HUES64 (cell line): ENCODE measurements around the gene RAB20.

Source experiments
- H3K27ac ChIP-seq: 2 replicates; pipeline ENCODE4 v1.7.0; 2013; ENCODE audit warnings: low read depth, low read length, inconsistent platforms
- H3K27me3 ChIP-seq: 2 replicates; pipeline ENCODE4 v1.6.1; 2013; ENCODE audit warnings: mild to moderate bottlenecking, low read length; ENCODE audit not compliant: insufficient read depth
- H3K36me3 ChIP-seq: 2 replicates; pipeline ENCODE4 v1.6.1; 2013; ENCODE audit warnings: mild to moderate bottlenecking, low read length; ENCODE audit not compliant: insufficient read depth
- H3K4me1 ChIP-seq: 2 replicates; pipeline ENCODE4 v1.6.1; 2013; ENCODE audit warnings: mild to moderate bottlenecking, low read length, moderate library complexity; ENCODE audit not compliant: insufficient read depth
- H3K4me3 ChIP-seq: 2 replicates; pipeline ENCODE4 v1.5.1; 2013; ENCODE audit warnings: mild to moderate bottlenecking, low read length, moderate library complexity
- H3K9ac ChIP-seq: 2 replicates; pipeline ENCODE4 v1.6.1; 2013; ENCODE audit warnings: mild to moderate bottlenecking, low read depth, low read length
- H3K9me3 ChIP-seq: 2 replicates; pipeline ENCODE4 v1.6.1; 2013; ENCODE audit warnings: low read depth, low read length; ENCODE audit not compliant: insufficient read depth
- WGBS: fragments of 150-250, 120-280 bp; methylation state at CpG from one replicate; pipeline ENCODE4 v1.1.7; 2013; ENCODE audit warnings: missing lambda C conversion rate; 5-methylcytosine and 5-hydroxymethylcytosine counted together

Gene RAB20

DNA sequence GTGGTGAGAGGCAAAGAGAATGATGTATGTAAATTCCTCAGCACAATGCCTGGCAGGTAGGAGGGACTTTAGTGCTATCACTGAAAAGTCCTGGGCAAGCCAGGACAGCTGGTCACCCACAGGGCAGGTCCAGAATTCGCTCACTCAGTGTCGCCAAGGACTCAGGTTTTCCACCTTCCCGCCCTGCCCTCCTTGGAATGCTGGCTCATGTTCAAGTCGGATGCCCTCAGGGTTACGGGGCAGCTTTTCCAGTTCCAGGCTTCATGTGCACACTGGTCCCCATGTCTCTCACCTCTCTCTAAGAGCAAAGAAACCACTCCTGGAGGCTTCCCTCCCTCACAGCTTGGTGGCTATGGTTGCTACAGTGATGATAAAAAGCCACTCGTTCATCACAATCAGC is 29.1 kb upstream of the RAB20 start:
- no peak overlapping the region for H3K9ac ChIP-seq
- no peak overlapping the region for H3K4me3 ChIP-seq
- H3K9me3 ChIP-seq: no peaks in the 10 kb centered on the region
- 74% methylated on average over 6 of the region's 6 CpGs for WGBS
- no peaks in the 10 kb centered on the region for H3K27me3 ChIP-seq
- H3K36me3 ChIP-seq: no peaks in the 10 kb centered on the region
- H3K27ac ChIP-seq: no peak overlapping the region
- 0 out of 2 replicates have a peak, but pooled peaks cover 5% of the 10 kb centered on the region for H3K4me1 ChIP-seq

DNA sequence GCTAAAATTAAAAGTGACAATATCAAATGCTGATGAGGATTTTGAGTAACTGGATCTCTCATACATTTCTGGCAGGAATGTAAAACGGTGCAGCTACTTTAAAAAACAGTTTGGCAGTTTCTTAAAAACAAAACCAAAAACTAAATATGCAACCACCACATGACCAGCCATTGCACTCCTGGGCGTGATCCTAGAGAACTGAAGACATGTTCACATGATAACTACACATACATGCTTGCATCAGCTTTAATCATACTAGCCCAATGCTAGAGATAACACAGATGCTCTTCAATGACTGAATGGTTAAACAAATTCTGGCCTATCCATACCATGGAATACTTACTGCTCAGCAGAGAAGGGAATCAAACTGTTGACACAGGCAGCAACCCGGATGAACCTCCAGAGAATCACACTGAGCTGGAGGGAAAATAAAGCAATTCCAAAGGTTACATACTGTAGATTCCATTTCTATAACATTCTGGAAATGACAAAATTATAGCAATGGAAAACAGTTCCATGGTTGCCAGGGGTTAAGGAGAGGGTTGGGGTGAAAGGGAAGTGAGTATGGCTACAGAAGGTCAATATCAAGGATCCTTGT is 28.4 kb upstream of the RAB20 start:
- no peak overlapping the region for H3K9ac ChIP-seq
- no peaks in the 10 kb centered on the region for H3K9me3 ChIP-seq
- 0 out of 2 replicates have a peak, but pooled peaks cover 5% of the 10 kb centered on the region for H3K4me1 ChIP-seq
- H3K27ac ChIP-seq: no peak overlapping the region
- no peak overlapping the region for H3K4me3 ChIP-seq
- 85% methylated on average over 3 of the region's 3 CpGs for WGBS
- no peaks in the 10 kb centered on the region for H3K36me3 ChIP-seq
- no peaks in the 10 kb centered on the region for H3K27me3 ChIP-seq

DNA sequence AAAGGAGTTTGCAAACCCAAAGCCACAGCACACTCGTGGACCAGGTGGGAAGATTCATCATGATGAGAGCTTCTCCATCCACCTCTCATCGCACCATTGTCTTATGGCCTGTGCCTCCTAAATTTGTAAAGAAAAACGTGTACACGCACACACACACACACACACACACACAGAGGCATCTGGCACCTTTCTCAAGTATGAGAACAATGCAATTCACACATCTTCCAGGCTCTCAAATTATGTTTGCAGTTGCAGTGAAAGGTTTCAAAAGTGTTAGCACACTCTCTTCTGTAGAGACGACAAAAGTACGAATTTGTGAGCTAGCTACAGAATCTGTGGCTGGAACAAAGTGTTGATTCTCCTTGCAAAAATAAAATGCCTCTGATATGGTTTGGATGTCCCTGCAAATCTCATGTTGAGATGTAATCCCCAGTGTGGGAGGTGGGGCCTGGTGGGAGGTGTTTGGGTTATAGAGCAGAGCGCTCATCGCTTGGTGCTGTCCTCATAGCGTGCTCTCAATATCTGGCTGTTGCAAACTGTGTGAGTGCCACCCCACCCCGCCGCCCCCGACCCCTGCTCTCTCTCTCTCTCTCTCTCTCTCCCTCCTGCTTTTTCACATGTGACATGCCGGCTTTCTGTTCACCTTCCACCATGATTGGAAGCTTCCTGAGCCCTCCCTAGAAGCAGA is 21.8 kb upstream of the RAB20 start:
- no peaks in the 10 kb centered on the region for H3K9me3 ChIP-seq
- WGBS: 90% methylated on average over 13 of the region's 13 CpGs
- no peak overlapping the region for H3K27ac ChIP-seq

DNA sequence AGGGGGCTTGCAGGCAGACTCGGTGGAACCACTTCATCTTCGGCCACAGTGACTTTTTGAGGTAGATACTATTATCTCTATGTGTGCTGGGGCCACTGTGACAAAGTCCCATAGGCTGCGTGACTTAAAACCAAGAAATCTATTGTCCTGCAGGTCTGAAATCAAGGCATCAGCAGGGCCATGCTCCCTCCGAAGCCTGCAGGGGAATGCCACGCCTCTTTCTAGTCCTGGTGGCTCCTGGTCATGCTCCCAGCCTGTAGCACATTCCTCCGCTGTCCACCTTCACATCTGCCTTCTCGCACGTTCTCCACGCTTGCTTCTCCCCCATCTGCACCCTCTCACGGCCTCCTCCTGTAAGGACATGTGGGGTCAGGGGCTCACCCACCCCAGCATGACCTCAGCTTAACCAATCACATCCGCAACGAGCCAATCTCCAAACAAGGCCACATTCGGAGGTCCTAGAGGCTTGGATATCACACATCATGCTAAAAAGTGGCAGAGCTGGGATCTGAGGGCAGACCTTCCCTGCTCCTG is 21.0 kb upstream of the RAB20 start:
- no peaks in the 10 kb centered on the region for H3K4me1 ChIP-seq
- WGBS: 93% methylated on average over 13 of the region's 13 CpGs
- no peak overlapping the region for H3K27ac ChIP-seq
- no peaks in the 10 kb centered on the region for H3K27me3 ChIP-seq
- H3K4me3 ChIP-seq: no peak overlapping the region
- H3K9ac ChIP-seq: no peak overlapping the region
- no peaks in the 10 kb centered on the region for H3K9me3 ChIP-seq
- no peaks in the 10 kb centered on the region for H3K36me3 ChIP-seq

More for the DNA sequence above, 21.8 kb upstream of the RAB20 start:
- Histone ChIP-seq H3K4me3 (no peak overlapping the region), H3K9ac (no peak overlapping the region), H3K4me1 (no peaks in the 10 kb centered on the region), H3K36me3 (no peaks in the 10 kb centered on the region), H3K27me3 (no peaks in the 10 kb centered on the region)

DNA sequence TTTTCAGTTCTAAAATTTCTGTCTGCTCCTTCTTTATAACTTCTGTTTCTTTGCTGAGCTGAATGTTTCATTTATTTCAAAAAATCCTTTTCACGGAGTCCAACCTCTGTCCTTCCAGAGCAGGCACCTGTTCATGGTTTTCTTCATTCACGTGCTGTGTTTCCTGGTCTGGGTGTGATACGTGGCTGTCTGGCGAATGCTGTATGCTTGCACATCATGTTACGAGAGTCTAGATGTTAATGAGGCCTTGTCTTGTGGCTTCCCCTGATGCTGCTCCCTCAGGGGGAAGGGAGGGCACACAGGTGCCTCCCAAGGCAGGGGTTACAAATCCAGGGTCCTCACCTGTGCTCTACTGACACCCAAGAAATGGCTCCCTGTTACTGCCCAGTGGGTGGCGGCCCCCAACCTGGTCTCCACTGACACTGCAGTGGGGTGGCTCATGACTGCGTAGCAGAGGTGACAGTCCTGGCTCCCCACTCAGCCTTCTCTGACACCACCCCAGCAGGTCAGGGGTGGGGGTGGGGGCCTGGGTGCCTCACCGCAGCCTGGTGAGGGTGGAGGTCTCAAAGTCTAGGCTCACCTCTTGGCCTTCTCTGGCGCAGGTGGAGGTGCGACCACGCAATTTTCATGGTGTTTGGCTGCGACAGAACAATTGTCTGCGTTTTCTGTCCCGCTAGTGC is 20.1 kb upstream of the RAB20 start:
- no peak overlapping the region for H3K4me3 ChIP-seq
- H3K4me1 ChIP-seq: no peaks in the 10 kb centered on the region
- H3K36me3 ChIP-seq: no peaks in the 10 kb centered on the region
- no peaks in the 10 kb centered on the region for H3K27me3 ChIP-seq
- H3K27ac ChIP-seq: no peak overlapping the region
- no peak overlapping the region for H3K9ac ChIP-seq
- 95% methylated on average over 14 of the region's 14 CpGs for WGBS
- H3K9me3 ChIP-seq: no peaks in the 10 kb centered on the region

DNA sequence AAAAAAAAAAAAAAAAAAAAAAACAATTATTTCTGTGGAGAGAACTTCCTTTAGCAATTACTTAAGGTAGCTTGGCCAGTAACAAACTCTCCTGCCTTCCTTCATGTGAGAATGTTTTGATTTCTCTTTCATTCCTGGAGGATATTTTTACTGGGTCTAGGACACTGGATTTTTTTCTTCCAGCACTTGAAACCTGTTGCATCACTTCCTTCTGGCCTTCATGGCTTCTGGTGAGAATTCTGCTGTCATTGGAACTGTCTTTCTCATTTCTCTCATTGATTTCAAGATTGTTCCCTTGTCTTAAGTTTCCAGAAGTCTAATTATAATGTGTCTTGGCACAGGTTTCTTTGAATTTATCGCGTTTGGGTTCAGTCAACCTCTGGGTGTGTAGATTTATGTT is 19.3 kb upstream of the RAB20 start:
- Histone ChIP-seq H3K9me3 (no peaks in the 10 kb centered on the region), H3K27ac (no peak overlapping the region), H3K27me3 (no peaks in the 10 kb centered on the region), H3K9ac (no peak overlapping the region), H3K36me3 (no peaks in the 10 kb centered on the region), H3K4me3 (no peak overlapping the region), H3K4me1 (peaks cover under 1% of the 10 kb centered on the region; the same call in 1 of the 2 replicates)
- WGBS: 98% methylated on average over 2 of the region's 2 CpGs

DNA sequence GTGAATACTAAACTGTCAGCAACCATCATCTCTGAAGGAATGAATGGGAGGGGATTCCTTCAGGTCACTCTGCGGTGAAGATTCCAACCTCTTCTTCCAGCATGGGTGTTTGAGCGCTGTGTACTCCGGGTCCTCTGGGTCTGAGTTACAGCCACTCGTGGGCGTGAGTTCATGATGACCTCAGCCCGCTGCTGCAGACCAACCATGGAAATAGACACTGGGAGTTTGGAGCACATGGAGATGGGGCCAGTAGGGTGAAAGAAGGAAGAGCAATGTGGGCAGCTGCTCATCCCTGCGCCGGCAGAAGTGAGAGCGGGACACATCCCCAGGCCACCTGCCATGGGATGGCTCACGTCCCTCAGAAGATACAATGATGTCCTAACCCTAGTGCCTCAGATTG is 16.8 kb upstream of the RAB20 start:
- no peaks in the 10 kb centered on the region for H3K27me3 ChIP-seq
- no peak overlapping the region for H3K27ac ChIP-seq
- H3K9ac ChIP-seq: no peak overlapping the region
- H3K36me3 ChIP-seq: no peaks in the 10 kb centered on the region
- no peak overlapping the region for H3K4me3 ChIP-seq
- WGBS: 85% methylated on average over 10 of the region's 10 CpGs
- H3K9me3 ChIP-seq: no peaks in the 10 kb centered on the region
- H3K4me1 ChIP-seq: peaks cover 7% of the 10 kb centered on the region

DNA sequence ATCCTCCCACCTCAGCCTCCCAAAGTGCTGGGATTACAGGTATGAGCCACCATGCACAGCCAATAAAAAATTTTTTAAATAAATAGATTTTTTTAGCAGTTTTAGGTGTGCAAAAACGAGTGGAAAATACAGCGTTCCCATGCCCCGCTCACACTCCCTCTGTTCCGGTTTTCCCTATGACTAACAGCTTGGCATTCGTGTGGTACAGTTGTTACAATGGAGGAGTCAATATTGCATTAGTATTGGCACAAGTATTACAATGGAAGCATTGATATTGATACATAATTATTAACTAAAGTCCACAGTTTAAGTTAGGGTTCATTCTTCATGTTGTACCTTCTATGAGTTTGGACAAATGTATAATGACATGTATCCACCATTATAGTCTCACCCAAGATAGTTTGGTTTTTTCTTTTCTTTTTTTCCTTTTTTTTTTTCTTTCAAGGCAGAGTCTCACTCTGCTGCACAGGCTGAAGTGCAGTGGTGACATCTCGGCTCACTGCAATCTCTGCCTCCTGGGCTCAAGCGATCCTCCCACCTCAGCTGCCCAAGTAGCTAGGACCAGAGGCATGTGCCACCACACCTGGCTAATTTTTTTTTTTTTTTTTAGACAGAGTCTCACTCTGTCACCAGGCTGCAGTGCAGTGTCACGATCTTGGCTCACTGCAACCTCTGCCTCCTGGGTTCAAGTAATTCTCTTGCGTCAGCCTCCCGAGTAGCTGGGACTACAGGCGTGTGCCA is 15.4 kb upstream of the RAB20 start:
- Histone ChIP-seq H3K27me3 (no peaks in the 10 kb centered on the region), H3K36me3 (no peaks in the 10 kb centered on the region), H3K4me1 (peaks cover 7% of the 10 kb centered on the region), H3K9me3 (no peaks in the 10 kb centered on the region), H3K9ac (no peak overlapping the region), H3K27ac (no peak overlapping the region), H3K4me3 (no peak overlapping the region)
- WGBS: 95% methylated on average over 11 of the region's 11 CpGs

DNA sequence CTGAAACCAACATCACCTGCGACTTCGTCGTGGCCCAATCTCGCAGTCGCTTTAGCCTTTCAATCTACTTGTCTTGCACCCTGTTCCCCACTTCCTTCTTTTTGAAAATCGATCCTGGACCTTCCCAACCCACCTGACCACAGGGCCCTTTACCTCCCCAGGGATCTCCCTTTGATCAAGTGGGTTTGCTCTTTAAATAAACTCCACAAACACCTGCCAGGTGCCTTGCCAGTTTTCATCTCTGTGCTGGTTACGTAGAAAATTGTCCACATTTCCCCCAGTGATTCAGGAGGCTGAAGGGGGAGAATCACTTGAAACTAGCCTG is 14.5 kb upstream of the RAB20 start:
- Histone ChIP-seq H3K9me3 (no peaks in the 10 kb centered on the region), H3K4me1 (peaks cover 7% of the 10 kb centered on the region), H3K27me3 (no peaks in the 10 kb centered on the region), H3K36me3 (no peaks in the 10 kb centered on the region), H3K27ac (no peak overlapping the region), H3K4me3 (no peak overlapping the region), H3K9ac (no peak overlapping the region)
- 88% methylated on average over 7 of the region's 7 CpGs for WGBS

DNA sequence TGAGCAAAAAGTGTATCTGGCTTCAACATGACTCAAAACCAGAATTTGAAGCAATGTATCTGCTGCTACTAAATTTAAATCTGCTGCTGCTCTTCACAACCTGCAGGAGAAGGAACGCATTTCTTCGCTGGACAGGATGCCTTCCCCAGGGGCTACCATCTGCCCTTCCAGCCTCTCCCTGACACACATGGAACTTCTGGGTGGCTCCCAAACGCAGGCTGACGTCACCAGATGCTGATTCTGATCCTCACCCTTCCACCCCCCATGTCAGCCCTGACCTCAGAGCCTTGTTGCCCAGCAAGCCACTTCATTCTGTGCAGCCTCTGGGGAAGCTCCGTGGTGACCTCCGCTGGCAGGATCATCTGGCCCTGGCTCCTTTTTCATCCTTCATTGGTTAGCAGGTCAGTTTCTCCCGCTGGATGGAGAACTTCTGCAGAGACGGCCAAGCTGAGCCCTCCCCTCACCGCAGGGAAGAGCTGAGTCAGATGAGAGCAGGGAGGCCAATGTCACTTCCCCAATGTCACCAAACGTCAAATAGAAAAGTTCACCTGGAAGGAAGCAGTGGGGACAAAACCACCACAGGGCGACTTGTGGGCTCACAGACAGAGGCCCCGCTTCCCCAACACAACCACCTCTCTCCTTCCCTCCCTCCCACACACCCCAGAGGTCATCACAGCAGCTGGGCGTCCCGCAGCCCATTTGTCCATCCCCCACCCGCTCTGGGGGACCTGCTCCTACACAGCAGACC is 14.0 kb upstream of the RAB20 start:
- WGBS: 47% methylated on average over 15 of the region's 15 CpGs
- H3K4me3 ChIP-seq: no peak overlapping the region
- no peaks in the 10 kb centered on the region for H3K27me3 ChIP-seq
- H3K27ac ChIP-seq: no peak overlapping the region
- no peaks in the 10 kb centered on the region for H3K36me3 ChIP-seq
- no peaks in the 10 kb centered on the region for H3K9me3 ChIP-seq
- no peak overlapping the region for H3K9ac ChIP-seq
- peaks cover 7% of the 10 kb centered on the region for H3K4me1 ChIP-seq
